Ishikawa (cell line): ENCODE data around the gene ILKAP.

Experiments used
- CEBPB ChIP-seq: IDR thresholded peaks from 2 replicates; pipeline ENCODE4 v1.6.1; 2012
- CREB1 ChIP-seq: IDR thresholded peaks from 2 replicates; pipeline ENCODE4 v1.6.1; 2012; ENCODE audit warnings: low read depth
- EGR1 ChIP-seq: IDR thresholded peaks from 2 replicates; pipeline ENCODE4 v1.6.1; 2012
- EP300 ChIP-seq: IDR thresholded peaks from 2 replicates; pipeline ENCODE4 v1.6.1; 2012; ENCODE audit warnings: borderline replicate concordance
- FOXM1 ChIP-seq: IDR thresholded peaks from 2 replicates; pipeline ENCODE4 v1.6.1; 2012; ENCODE audit warnings: low read depth, borderline replicate concordance
- MAX ChIP-seq: IDR thresholded peaks from 2 replicates; pipeline ENCODE4 v1.6.1; 2012
- NFIC ChIP-seq: IDR thresholded peaks from 2 replicates; pipeline ENCODE4 v1.6.1; 2012
- RAD21 ChIP-seq: IDR thresholded peaks from 2 replicates; pipeline ENCODE4 v1.6.1; 2012; ENCODE audit warnings: low read depth
- REST ChIP-seq: IDR thresholded peaks from 2 replicates; pipeline ENCODE4 v1.6.1; 2012; ENCODE audit warnings: low read depth, mild to moderate bottlenecking
- TAF1 ChIP-seq: IDR thresholded peaks from 2 replicates; pipeline ENCODE4 v1.6.1; 2012; ENCODE audit warnings: low read depth, mild to moderate bottlenecking
- TCF12 ChIP-seq: IDR thresholded peaks from 2 replicates; pipeline ENCODE4 v1.6.1; 2012; ENCODE audit warnings: low read depth
- TEAD4 ChIP-seq: IDR thresholded peaks from 2 replicates; pipeline ENCODE4 v1.6.1; 2012
- USF1 ChIP-seq: IDR thresholded peaks from 2 replicates; pipeline ENCODE4 v1.6.1; 2012
- YY1 ChIP-seq: IDR thresholded peaks from 2 replicates; pipeline ENCODE4 v1.6.1; 2012; ENCODE audit warnings: low read depth
- ZBTB7A ChIP-seq: IDR thresholded peaks from 2 replicates; pipeline ENCODE4 v1.6.1; 2012; ENCODE audit warnings: low read depth

ILKAP gene

GRCh38 chr2:238125127-238125885, 78.2 kb downstream of the ILKAP start:
- no peak for TF ChIP-seq CREB1
- no peak for TF ChIP-seq RAD21
- no peak for TF ChIP-seq REST
- TF ChIP-seq YY1, result no peak
- no peak for TF ChIP-seq EP300
- no peak for TF ChIP-seq USF1

GRCh38 chr2:238124488-238125126, 78.9 kb downstream of the ILKAP start:
- no peak for TF ChIP-seq CREB1
- TF ChIP-seq YY1, result no peak

GRCh38 chr2:238123991-238124470, 79.5 kb downstream of the ILKAP start:
- no peak for TF ChIP-seq TAF1
- no peak for TF ChIP-seq CEBPB
- TF ChIP-seq YY1, result no peak
- TF ChIP-seq TEAD4, result no peak
- no peak for TF ChIP-seq ZBTB7A
- no peak for TF ChIP-seq NFIC
- no peak for TF ChIP-seq EGR1
- TF ChIP-seq REST, result no peak
- no peak for TF ChIP-seq RAD21
- TF ChIP-seq CREB1, result no peak
- TF ChIP-seq USF1, result no peak
- TF ChIP-seq EP300, result no peak
- no peak for TF ChIP-seq MAX
- TF ChIP-seq FOXM1, result no peak

GRCh38 chr2:238123218-238123971, 80.1 kb downstream of the ILKAP start:
- TF ChIP-seq EP300 (no peak), TEAD4 (no peak), FOXM1 (no peak), MAX (no peak), NFIC (no peak), USF1 (no peak), TCF12 (no peak), CEBPB (no peak), CREB1 (no peak), REST (no peak)
